HG03565 (cell line): Measurements from ENCODE around the gene NUTM1.
"Not testable (repeated sequence)": the region's sequence is repeated elsewhere in the genome, so short reads cannot be mapped to it uniquely, and the experiment has no call there.

Source experiments
- ATAC-seq: cut with Tn5 transposase; IDR thresholded peaks from one replicate; pipeline ENCODE4 v1.9.1; 2021; ENCODE audit warnings: mild to moderate bottlenecking, moderate library complexity; ENCODE audit not compliant: unreplicated experiment

The NUTM1 gene

DNA sequence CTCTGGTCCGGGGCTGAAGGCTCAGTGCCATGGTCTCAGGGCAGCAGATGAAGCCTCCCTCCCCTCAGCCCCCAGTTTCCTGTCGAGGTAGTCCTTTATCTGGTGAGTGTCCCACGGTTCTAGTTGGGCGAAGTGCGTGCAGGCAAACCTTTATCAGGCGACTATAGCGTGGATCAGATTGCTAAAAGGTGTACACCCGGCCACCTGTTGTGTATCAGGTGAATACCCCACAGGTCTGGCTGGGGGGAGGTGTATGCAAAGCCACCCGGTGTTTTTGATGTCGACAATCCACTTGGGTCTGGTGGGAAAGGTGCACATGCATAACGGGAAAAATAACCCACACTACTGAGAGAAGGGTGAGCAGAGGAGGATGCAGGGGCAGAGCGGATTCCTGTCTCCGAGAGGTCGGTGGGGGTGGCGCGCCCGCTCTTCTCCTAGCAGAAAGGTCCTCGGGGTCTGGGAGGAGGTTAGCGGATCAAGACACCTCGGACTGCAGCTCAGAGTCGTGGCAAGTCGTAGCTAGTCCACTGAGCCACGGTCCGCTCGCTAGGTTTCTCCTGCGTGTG is 6.0 kb upstream of the NUTM1 start:
- ATAC-seq = no peak

- peak; percentile 63 for ATAC-seq
Measured at GRCh38 chr15:34337557-34338306, 5.4 kb upstream of the NUTM1 start, which contains the start of gene SLC12A6. Gene SLC12A6 (minus strand): TSS chr15:34337781. CDS start chr15:34336680, 1,101 bp downstream.

GRCh38 chr15:34338347-34338746 is 4.8 kb upstream of the NUTM1 start:
- no peak for ATAC-seq

DNA sequence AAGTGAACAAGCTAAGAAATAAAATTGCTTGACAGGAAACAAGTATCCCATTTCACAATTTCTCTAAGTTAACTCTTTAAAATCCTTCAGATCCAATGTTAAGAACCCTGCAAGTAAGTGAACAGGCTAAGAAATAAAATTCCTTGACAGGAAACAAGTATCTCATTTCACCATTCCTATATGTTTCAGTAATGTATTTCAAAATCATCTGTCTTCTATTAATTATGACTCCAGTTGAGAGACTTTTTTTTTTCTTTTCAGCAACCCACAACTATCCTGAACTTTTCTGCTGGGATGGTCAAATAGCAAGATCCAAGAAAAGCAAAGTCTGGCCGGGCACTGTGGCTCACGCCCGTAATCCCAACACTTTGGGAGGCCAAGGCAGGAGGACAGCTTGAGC is 3.2 kb upstream of the NUTM1 start:
- no peak for ATAC-seq

DNA sequence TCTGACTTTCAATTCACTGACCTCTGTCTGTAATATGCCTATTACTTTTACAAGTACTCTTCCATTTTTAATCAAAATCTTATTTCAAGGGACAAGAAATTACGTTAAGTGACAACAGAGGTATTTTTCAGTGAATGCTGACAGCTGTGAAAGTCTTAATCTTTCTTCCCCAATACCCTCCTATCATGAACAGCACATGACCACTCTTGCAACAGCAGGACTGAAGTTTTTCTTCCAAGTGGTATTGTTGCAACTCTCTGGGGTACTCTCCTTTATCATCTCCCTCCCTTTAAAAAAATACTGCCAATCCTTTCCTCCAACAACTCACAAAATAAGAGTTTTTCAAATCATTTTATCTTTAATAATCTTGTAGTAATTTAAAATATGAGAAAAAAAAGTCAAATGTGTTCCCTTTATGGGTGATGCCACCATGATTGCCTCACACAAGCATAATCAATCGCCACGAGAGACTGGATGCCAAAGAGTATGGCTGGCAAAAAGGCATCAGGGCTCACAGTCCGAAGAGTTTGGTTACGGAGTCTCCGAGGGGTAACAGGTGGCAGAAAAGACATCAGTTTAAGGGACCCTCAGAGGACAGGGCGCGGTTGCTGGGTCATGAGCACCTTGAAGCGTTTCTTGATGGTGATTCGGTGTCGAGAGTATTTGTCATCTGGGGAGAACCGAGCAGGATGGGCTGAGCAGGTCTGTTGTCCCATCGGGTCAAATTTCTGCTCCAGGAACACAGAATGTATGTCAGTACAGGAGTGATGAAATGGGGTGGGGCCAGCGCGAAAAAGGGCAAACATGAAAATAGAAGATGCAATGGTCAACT is 1.5 kb upstream of the NUTM1 start:
- ATAC-seq = no peak

GRCh38 chr15:34342213-34342736 is 840 bp upstream of the NUTM1 start:
- ATAC-seq = not testable (repeated sequence)

DNA sequence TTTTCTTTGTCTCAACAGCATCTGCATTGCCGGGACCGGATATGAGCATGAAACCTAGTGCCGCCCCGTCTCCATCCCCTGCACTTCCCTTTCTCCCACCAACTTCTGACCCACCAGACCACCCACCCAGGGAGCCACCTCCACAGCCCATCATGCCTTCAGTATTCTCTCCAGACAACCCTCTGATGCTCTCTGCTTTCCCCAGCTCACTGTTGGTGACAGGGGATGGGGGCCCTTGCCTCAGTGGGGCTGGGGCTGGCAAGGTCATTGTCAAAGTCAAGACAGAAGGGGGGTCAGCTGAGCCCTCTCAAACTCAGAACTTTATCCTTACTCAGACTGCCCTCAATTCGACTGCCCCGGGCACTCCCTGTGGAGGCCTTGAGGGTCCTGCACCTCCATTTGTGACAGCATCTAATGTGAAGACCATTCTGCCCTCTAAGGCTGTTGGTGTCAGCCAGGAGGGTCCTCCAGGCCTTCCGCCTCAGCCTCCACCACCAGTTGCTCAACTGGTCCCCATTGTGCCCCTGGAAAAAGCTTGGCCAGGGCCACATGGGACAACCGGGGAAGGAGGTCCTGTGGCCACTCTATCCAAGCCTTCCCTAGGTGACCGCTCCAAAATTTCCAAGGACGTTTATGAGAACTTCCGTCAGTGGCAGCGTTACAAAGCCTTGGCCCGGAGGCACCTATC is 5.0 kb downstream of the NUTM1 start:
- no peak for ATAC-seq

GRCh38 chr15:34348735-34349300 is 5.7 kb downstream of the NUTM1 start:
- no peak for ATAC-seq

- ATAC-seq = no peak
Measured at GRCh38 chr15:34349769-34350168, 6.7 kb downstream of the NUTM1 start.

DNA sequence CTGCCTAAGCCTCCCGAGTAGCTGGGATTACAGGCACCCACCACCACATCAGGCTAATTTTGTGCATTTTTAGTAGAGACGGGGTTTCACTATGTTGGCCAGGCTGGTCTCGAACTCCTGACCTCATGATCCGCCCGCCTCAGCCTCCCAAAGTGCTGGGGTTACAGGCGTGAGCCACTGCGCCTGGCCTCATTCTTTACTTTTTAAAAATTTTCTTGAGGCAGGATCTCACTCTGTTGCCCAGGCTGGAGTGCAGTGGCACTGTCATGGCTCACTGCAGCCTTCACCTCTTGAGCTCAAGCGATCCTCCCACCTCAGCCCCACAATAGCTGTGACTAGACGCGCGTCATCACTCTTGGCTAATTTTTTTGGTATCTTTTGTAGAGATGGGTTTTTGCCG is 9.9 kb downstream of the NUTM1 start:
- ATAC-seq = not testable (repeated sequence)

DNA sequence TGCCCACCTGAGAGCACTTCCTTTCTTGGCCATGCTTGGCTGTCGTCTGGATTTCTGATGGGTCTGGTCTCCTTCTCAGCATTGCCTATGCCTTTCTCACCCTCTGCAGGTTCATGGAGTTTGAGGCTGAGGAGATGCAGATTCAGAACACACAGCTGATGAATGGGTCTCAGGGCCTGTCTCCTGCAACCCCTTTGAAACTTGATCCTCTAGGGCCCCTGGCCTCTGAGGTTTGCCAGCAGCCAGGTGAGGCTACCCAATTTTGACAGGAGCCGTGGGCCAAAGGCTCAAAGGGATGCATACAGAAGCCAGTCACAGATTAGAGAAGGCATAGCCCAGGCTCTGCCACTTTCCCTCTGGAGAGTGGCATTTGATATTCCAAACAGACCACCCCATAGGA is 10.5 kb downstream of the NUTM1 start:
- no peak for ATAC-seq

DNA sequence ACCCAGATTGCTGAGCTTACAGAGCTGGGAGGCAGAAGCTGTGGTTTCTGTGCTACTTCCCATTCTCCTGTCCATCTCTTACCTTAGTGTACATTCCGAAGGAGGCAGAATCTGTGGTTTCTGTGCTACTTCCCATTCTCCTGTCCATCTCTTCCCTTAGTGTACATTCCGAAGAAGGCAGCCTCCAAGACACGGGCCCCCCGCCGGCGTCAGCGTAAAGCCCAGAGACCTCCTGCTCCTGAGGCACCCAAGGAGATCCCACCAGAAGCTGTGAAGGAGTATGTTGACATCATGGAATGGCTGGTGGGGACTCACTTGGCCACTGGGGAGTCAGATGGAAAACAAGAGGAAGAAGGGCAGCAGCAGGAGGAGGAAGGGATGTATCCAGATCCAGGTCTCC is 11.2 kb downstream of the NUTM1 start:
- no peak for ATAC-seq

DNA sequence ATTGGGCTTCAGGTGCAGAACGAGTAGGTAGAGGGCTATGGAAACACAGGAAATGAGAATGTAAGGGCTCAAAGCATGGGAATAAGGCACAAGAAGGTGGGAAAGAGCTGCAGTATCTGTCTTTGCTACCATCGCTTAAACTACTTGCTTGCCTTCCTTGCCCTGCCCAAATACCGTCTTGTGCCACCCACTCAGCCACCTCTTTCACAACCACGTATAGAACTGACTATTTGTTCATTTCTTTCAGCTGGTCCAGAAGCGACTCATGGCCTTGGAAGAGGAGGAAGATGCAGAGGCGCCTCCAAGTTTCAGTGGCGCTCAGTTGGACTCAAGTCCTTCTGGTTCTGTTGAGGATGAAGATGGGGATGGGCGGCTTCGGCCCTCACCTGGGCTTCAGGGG is 12.1 kb downstream of the NUTM1 start:
- ATAC-seq = no peak

- no peak for ATAC-seq
Measured at GRCh38 chr15:34357653-34358052, 14.5 kb downstream of the NUTM1 start.

- ATAC-seq = no peak
Measured at GRCh38 chr15:34358367-34358766, 15.3 kb downstream of the NUTM1 start.

DNA sequence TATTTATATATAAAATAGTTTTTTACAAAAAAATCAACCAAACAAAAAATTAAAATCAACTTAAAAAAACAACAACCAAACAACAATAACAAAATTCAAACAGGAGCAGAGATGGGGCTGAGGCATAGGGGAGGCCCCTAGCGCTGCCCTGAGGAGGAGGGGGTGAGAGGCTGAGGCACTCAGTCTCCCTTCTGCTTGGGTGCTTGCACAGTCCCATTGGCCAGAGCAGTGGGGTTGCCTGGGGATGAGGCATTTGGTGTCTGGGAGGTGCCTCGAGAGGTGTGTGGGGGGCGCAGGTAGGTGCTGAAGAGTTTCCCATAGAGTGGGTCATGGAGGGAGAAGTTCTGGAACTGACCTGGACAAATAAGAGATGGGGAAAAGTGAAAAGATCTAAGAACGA is 15.8 kb downstream of the NUTM1 start:
- ATAC-seq = no peak

GRCh38 chr15:34359416-34359815 is 16.3 kb downstream of the NUTM1 start:
- no peak for ATAC-seq

DNA sequence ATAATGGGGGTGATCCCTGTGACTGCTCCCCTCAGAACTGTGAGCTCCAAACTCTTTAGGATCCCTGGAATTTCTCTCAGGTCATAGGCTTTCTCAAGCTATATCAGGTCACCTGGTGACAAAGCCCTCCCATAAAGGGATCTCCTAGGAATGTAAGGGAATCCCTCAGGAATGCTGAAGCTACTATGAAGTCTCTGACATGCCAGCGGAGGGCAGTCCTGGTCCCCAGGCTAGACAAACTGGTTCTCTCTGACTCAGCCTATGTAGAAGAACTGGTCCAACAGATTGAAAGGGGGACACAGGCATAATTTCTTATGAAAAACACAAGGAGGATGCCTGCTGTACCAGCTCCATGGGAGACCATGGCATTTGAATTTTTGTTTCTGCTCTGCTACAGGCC is 17.2 kb downstream of the NUTM1 start:
- ATAC-seq = no peak

- ATAC-seq = no peak
Measured at GRCh38 chr15:34361278-34361677, 18.2 kb downstream of the NUTM1 start.

- ATAC-seq = no peak
Measured at GRCh38 chr15:34362047-34362773, 19.1 kb downstream of the NUTM1 start.
